H54 (cell line): ENCODE results near the gene SMG6.

Source experiments
- DNase-seq: peaks from one replicate; pipeline ENCODE4 v3.0.0; 2011; ENCODE audit warnings: low spot score, mixed read lengths; ENCODE audit not compliant: insufficient read length
- FAIRE-seq: peaks from 3 replicates; lab custom pipeline; 2011; peaks lifted over from hg19 to GRCh38; lab: Jason Lieb, UNC
- POLR2A ChIP-seq: IDR thresholded peaks from 2 replicates; pipeline ENCODE4 v1.6.1; 2011; ENCODE audit warnings: low read depth, mild to moderate bottlenecking, low read length

Gene SMG6

GRCh38 chr17:2110436-2110835 lies 193.1 kb downstream of the SMG6 start:
- FAIRE-seq, result no peak
- no peak for DNase-seq
- TF ChIP-seq POLR2A, result no peak

GRCh38 chr17:2108170-2108569 lies 195.4 kb downstream of the SMG6 start:
- FAIRE-seq (no peak), DNase-seq (no peak)
- TF ChIP-seq POLR2A, result no peak

DNA sequence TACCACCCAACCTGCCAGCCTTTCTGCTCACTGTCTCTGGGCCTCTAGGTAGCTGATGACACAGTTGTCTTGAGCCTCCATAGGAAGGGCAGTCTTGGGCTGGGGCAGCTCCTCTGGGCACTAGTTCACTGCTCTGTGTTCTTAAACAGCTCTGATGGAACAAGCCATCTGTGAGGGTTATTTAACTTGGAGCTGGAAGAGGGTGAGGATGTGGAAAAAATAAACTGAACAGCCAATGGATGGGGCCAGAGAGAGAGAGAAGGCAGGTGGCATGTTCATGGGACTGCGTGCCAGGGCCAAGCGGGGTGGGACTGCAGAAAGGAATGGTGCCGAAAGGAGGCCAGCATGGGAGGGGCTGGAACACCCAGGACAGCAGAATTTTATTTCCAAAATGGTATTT lies 196.1 kb downstream of the SMG6 start:
- FAIRE-seq (no peak), DNase-seq (no peak)
- TF ChIP-seq POLR2A, result no peak

- TF ChIP-seq POLR2A, result no peak
- no peak for DNase-seq
- FAIRE-seq, result no peak
These were observed 196.5 kb downstream of the SMG6 start for GRCh38 chr17:2107050-2107449.

- FAIRE-seq (no peak), DNase-seq (no peak)
- no peak for TF ChIP-seq POLR2A
These were observed 197.2 kb downstream of the SMG6 start for GRCh38 chr17:2106308-2106955.

GRCh38 chr17:2105663-2106062 lies 197.9 kb downstream of the SMG6 start:
- no peak for TF ChIP-seq POLR2A
- DNase-seq, result no peak
- no peak for FAIRE-seq

DNA sequence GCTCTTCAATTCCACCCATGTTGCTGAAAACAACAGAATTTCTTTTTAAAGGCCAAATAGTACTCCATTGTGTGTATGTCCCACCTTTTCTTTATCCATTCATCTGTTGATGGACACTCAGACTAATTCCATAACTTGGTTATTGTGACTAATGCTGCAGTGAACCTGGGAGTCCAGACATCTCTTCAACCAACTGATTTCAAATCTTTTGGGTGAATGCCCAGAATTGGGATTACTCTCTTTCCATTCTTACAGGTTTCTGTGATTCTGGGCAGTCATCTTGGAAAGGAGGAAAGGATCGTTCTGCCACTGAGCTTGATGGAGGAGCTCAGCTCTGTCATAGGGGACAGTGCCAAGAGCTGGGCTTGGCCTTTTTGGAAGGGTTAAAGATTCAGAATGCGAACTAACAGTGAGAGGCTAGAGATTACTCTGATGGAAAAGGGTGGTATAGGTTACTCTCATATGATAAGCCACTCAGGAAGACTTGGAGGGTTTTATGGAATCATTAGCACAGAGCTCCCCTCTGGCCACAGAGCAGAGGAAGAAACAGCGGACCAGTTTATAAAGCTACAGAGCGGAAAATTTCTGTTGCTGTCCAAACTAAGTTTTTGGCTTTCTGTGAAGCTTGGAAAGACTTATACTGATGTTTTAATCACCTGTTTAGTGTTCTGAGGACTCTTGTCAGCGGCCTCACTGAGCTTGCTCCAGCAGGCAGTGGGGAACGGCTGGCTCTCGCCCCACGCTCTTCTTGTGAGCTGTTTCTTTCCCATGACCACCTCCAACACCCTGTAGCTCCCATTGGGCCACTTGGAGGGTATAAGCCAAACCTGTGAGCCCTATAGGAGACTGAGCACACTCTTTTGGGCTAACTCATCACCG lies 200.4 kb downstream of the SMG6 start:
- FAIRE-seq (no peak), DNase-seq (peak; percentile 53)
- no peak for TF ChIP-seq POLR2A

- DNase-seq (no peak), FAIRE-seq (no peak)
- no peak for TF ChIP-seq POLR2A
These were observed 201.9 kb downstream of the SMG6 start for GRCh38 chr17:2101448-2102257.

DNA sequence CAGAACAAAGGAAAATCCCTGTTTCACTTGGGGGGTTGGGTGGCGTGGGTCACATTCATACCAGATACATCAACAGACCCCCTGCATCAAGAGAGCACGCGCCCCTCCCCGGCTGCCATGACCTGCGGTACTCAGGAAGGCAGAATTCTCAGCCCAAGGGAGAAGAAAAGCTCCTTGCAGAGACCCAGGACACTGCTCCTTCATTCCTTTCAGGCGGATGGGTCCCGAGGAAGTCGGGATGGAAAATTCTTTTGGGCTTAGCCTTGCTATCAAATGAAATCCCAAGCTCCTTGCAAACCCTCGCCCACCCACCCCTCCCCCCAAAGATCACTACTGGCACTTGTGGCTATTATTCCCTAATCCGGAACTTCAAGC lies 208.1 kb downstream of the SMG6 start:
- FAIRE-seq (no peak), DNase-seq (no peak)

DNA sequence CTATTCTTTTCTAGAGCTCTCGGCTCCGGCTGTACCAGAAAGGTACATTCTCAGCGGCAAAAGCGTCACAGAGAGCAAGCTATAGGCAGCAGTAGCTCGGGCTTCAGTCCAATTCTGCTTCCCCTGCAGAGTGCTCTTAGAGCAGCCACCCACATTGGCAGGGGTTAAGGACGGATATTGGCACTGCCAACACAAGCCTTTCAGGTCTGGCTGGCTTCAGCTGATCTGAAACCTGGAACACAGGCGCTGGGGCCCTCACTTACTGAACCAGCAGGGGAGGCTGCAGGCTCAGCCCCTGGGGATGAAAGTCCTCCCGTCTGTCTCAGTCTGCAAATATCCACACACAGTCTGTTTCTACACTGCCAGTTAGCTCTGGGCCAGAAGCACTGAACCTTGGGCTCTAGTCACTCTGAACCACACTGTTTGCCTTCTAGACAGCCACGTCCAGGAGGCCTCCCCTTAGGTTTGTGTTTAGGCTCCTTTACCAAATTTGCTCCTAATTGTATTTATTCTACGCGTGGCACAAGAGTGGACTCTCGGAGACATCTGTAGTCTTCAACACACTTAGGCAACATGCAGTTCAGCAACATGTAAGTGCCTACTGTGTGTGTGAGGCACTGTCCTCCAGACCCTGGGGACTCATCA lies 208.6 kb downstream of the SMG6 start:
- DNase-seq (no peak), FAIRE-seq (no peak)
- no peak for TF ChIP-seq POLR2A

More for the DNA sequence above, 208.1 kb downstream of the SMG6 start:
- TF ChIP-seq POLR2A, result no peak

DNA sequence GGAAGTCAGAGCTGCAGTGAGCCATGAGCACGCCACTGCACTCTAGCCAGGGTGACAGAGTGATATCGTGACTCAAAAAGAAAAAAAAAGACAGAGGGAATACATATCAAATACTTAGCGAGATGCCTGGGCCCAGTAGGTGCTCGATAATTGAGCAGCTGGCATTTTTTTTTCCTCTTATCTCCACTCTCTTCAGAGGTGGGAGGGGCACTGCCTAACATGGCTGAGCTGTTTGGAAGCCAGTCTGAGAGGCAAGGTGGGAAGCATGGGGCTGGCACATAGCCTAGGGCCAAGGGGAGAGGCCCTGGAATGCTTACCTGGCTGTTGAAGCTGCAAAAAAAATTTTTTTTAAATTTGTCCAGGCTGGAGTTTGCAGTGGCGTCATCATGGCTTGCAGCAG lies 210.2 kb downstream of the SMG6 start:
- FAIRE-seq, result no peak
- TF ChIP-seq POLR2A, result no peak
- no peak for DNase-seq

- TF ChIP-seq POLR2A, result no peak
- no peak for FAIRE-seq
- DNase-seq, result no peak
These were observed 211.3 kb downstream of the SMG6 start for GRCh38 chr17:2092253-2092652.

DNA sequence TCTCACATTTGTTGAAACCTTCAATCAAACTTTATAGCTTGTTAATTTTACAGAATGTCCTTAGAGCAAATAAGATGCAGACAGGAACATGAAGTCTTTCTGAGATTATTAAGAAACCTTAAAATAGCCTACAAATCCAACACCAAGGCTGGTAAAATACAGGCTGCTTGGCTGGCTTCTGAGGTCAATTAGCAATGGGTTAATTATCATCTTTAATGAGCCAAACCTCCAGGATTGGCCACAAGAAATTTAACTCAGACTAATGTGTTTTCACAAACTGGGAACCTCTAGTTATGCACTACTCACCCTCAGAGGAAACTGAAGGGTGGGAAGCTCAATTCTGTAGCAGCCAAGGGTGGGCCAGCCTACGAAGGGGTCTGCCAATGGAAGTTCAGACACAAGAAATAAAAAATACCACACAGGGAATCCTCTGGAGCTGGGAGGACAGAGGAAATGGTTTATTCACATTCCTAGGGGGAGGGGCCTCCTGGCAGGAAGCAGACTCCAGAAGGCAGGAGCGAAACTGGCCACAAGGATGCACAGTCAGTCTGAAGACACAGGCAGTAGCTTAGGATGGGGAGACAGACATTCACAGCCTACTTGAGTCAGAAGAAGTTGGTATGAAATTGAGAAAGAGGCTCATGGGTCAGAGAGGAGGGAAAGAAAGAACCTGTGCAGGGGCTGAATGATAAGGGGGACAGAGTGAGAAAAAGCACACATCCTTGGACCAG lies 212.6 kb downstream of the SMG6 start:
- no peak for TF ChIP-seq POLR2A
- DNase-seq (peak; percentile 84), FAIRE-seq (no peak)
